ENCODE data around the gene RPSA. TPM values are rescaled to one million over a fixed set of nuclear protein-coding genes. Genes with fewer than 3 reads are reported as not detected.

RPSA gene
- total RNA-seq, 1 experiment from 2014 or later: 1,562 TPM

GRCh38 chr3:39383881-39384664 lies 22.4 kb upstream of the RPSA start:
- ChIA-PET CTCF (no interaction called here), POLR2A (interaction anchor here (0.7 kb wide), 1 partner anchor 257 kb away, joined by 3 read pairs; no protein-coding TSS in a partner anchor)
- no TSS peak for BruUV-seq (replicated peaks)
- DNase-seq: peak; percentile 96 to 98
- peak overlapping the region; percentile 96 for H3K4me3 Mint-ChIP-seq (ENCODE audit: unreplicated experiment)
- H3K36me3 Mint-ChIP-seq (ENCODE audit: insufficient read depth, unreplicated experiment): peaks cover 33% of the 10 kb centered on the region
- H3K27ac Mint-ChIP-seq (ENCODE audit: unreplicated experiment): peak overlapping the region; percentile 99
- no peaks in the 10 kb centered on the region for H3K9me3 ChIP-seq
- peak overlapping the region; percentile 75 for H3K4me3 ChIP-seq (ENCODE audit: low read depth, low read length)
- H3K27me3 Mint-ChIP-seq (ENCODE audit: insufficient read depth, unreplicated experiment): no peaks in the 10 kb centered on the region
- intact Hi-C loops (cut with micrococcal nuclease; ENCODE audit: unreplicated experiment): loop anchor here (1.0 to 10.0 kb wide), 4 partner anchors 22 to 259 kb away; partner anchors contain the start of gene RPSA
- H3K9me3 Mint-ChIP-seq (ENCODE audit: unreplicated experiment): no peaks in the 10 kb centered on the region
- no peaks in the 10 kb centered on the region for H3K27me3 ChIP-seq (replicated peaks; ENCODE audit: control insufficient read depth, insufficient read depth, low read length)
- H3K4me1 ChIP-seq: peaks cover 36% of the 10 kb centered on the region
- TF ChIP-seq CTCF (IDR thresholded peaks at IDR 0.05; ENCODE audit: insufficient read depth in 1 of 2, low read depth in 1 of 2, low read length in 1 of 2, severe bottlenecking in 1 of 2, unreplicated experiment in 1 of 2): no peak
- peaks cover 35% of the 10 kb centered on the region for H3K4me1 Mint-ChIP-seq (ENCODE audit: low read depth, unreplicated experiment)
- H3K36me3 ChIP-seq (ENCODE audit: control insufficient read depth, insufficient read depth, low read length): no peaks in the 10 kb centered on the region

- Mint-ChIP-seq H3K4me1 (ENCODE audit: low read depth, unreplicated experiment) (peaks cover 37% of the 10 kb centered on the region), H3K27me3 (ENCODE audit: insufficient read depth, unreplicated experiment) (no peaks in the 10 kb centered on the region), H3K27ac (ENCODE audit: unreplicated experiment) (peak overlapping the region; percentile 99), H3K36me3 (ENCODE audit: insufficient read depth, unreplicated experiment) (peaks cover 36% of the 10 kb centered on the region), H3K9me3 (ENCODE audit: unreplicated experiment) (no peaks in the 10 kb centered on the region), H3K4me3 (ENCODE audit: unreplicated experiment) (peak overlapping the region; percentile 96)
- H3K4me3 ChIP-seq (ENCODE audit: low read depth, low read length): peak overlapping the region; percentile 43
- intact Hi-C loops (cut with micrococcal nuclease; ENCODE audit: unreplicated experiment): loop anchor here (1.0 to 10.0 kb wide), 4 partner anchors 22 to 260 kb away; partner anchors contain the start of gene RPSA
- H3K36me3 ChIP-seq (ENCODE audit: control insufficient read depth, insufficient read depth, low read length): no peaks in the 10 kb centered on the region
- POLR2A ChIA-PET: no interaction called here
- no peak for DNase-seq
- BruUV-seq (replicated peaks): TSS peak; percentile 57
- no peaks in the 10 kb centered on the region for H3K27me3 ChIP-seq (replicated peaks; ENCODE audit: control insufficient read depth, insufficient read depth, low read length)
- no peaks in the 10 kb centered on the region for H3K9me3 ChIP-seq
- CTCF ChIA-PET: no interaction called here
- no peak for TF ChIP-seq CTCF (IDR thresholded peaks at IDR 0.05; ENCODE audit: insufficient read depth in 1 of 2, low read depth in 1 of 2, low read length in 1 of 2, severe bottlenecking in 1 of 2, unreplicated experiment in 1 of 2)
- peaks cover 33% of the 10 kb centered on the region; the same call in 1 of the 2 replicates for H3K4me1 ChIP-seq
Observed at GRCh38 chr3:39384665-39385000, 21.9 kb upstream of the RPSA start.

GRCh38 chr3:39385456-39386090 lies 20.9 kb upstream of the RPSA start:
- ChIA-PET POLR2A (no interaction called here), CTCF (no interaction called here)
- no peak for TF ChIP-seq CTCF (IDR thresholded peaks at IDR 0.05; ENCODE audit: insufficient read depth in 1 of 2, low read depth in 1 of 2, low read length in 1 of 2, severe bottlenecking in 1 of 2, unreplicated experiment in 1 of 2)
- Mint-ChIP-seq H3K4me1 (ENCODE audit: low read depth, unreplicated experiment) (peaks cover 37% of the 10 kb centered on the region), H3K4me3 (ENCODE audit: unreplicated experiment) (no peak overlapping the region), H3K9me3 (ENCODE audit: unreplicated experiment) (no peaks in the 10 kb centered on the region), H3K27ac (ENCODE audit: unreplicated experiment) (no peak overlapping the region), H3K27me3 (ENCODE audit: insufficient read depth, unreplicated experiment) (no peaks in the 10 kb centered on the region), H3K36me3 (ENCODE audit: insufficient read depth, unreplicated experiment) (peaks cover 42% of the 10 kb centered on the region)
- DNase-seq: no peak
- no TSS peak for BruUV-seq (replicated peaks)
- no peaks in the 10 kb centered on the region for H3K36me3 ChIP-seq (ENCODE audit: control insufficient read depth, insufficient read depth, low read length)
- H3K4me3 ChIP-seq (ENCODE audit: low read depth, low read length): no peak overlapping the region
- H3K27me3 ChIP-seq (replicated peaks; ENCODE audit: control insufficient read depth, insufficient read depth, low read length): no peaks in the 10 kb centered on the region
- H3K4me1 ChIP-seq: peaks cover 33% of the 10 kb centered on the region; the same call in 1 of the 2 replicates
- H3K9me3 ChIP-seq: no peaks in the 10 kb centered on the region
- intact Hi-C loops (cut with micrococcal nuclease; ENCODE audit: unreplicated experiment): loop anchor here (10.0 kb wide), 1 partner anchor 261 kb away; no protein-coding TSS in a partner anchor

All from Caco-2 (cell line).